Astrocyte (in vitro differentiated cells and primary cell): ENCODE data around the gene CLTC. TPM values are rescaled to one million over a fixed set of nuclear protein-coding genes. Genes with fewer than 3 reads are reported as not detected.

ENCODE experiments used
- DNase-seq: peaks from one replicate; pipeline ENCODE4 v3.0.0-alpha.2; 2010; ENCODE audit warnings: low read depth
- FAIRE-seq: peaks from 2 replicates; lab custom pipeline; 2011; peaks lifted over from hg19 to GRCh38; lab: Jason Lieb, UNC
- H2AFZ ChIP-seq: 2 replicates; pipeline ENCODE4 v1.6.0; 2012; ENCODE audit warnings: low read depth, low read length, inconsistent platforms
- H3K27ac ChIP-seq: 2 replicates; pipeline ENCODE4 v1.5.1; 2011; ENCODE audit warnings: low read depth, low read length, inconsistent platforms
- H3K27me3 ChIP-seq: 2 replicates; pipeline ENCODE4 v1.6.0; 2011; ENCODE audit warnings: low read length, inconsistent platforms; ENCODE audit not compliant: insufficient read depth
- H3K36me3 ChIP-seq: 2 replicates; pipeline ENCODE4 v1.5.1; 2011; ENCODE audit warnings: low read length, inconsistent platforms; ENCODE audit not compliant: insufficient read depth
- H3K4me1 ChIP-seq: 2 replicates; pipeline ENCODE4 v1.5.1; 2011; ENCODE audit warnings: low read length, inconsistent platforms; ENCODE audit not compliant: insufficient read depth
- H3K4me2 ChIP-seq: 2 replicates; pipeline ENCODE4 v1.6.0; 2012; ENCODE audit warnings: low read length, inconsistent platforms
- H3K4me3 ChIP-seq: 2 replicates; pipeline ENCODE4 v1.5.1; 2011; ENCODE audit warnings: low read depth, mild to moderate bottlenecking, low read length, inconsistent platforms; ENCODE audit not compliant: insufficient read depth
- H3K79me2 ChIP-seq: 2 replicates; pipeline ENCODE4 v1.6.0; 2012; ENCODE audit warnings: mild to moderate bottlenecking, low read length, inconsistent platforms; ENCODE audit not compliant: insufficient read depth
- H3K9ac ChIP-seq: 2 replicates; pipeline ENCODE4 v1.6.0; 2012; ENCODE audit warnings: mild to moderate bottlenecking, low read length, inconsistent platforms
- H3K9me3 ChIP-seq: 2 replicates; pipeline ENCODE4 v1.5.1; 2012; ENCODE audit warnings: low read depth, mild to moderate bottlenecking, low read length, inconsistent platforms; ENCODE audit not compliant: insufficient read depth
- H4K20me1 ChIP-seq: 2 replicates; pipeline ENCODE4 v1.6.0; 2012; ENCODE audit warnings: low read length, inconsistent platforms; ENCODE audit not compliant: insufficient read depth
- H3K27ac Mint-ChIP-seq: one replicate; pipeline ENCODE4 v1.8.0; 2021; ENCODE audit warnings: mild to moderate bottlenecking, mixed read lengths; ENCODE audit not compliant: unreplicated experiment
- H3K27me3 Mint-ChIP-seq: one replicate; pipeline ENCODE4 v1.8.0; 2021; ENCODE audit warnings: low read depth, mixed read lengths; ENCODE audit not compliant: unreplicated experiment
- H3K36me3 Mint-ChIP-seq: one replicate; pipeline ENCODE4 v1.8.0; 2021; ENCODE audit warnings: low read depth, mixed read lengths; ENCODE audit not compliant: unreplicated experiment
- H3K4me1 Mint-ChIP-seq: one replicate; pipeline ENCODE4 v1.8.0; 2021; ENCODE audit warnings: low read depth, mixed read lengths; ENCODE audit not compliant: unreplicated experiment
- H3K4me3 Mint-ChIP-seq: one replicate; pipeline ENCODE4 v1.8.0; 2021; ENCODE audit warnings: mild to moderate bottlenecking, moderate library complexity, mixed read lengths; ENCODE audit not compliant: unreplicated experiment
- H3K9me3 Mint-ChIP-seq: one replicate; pipeline ENCODE4 v1.8.0; 2021; ENCODE audit warnings: mild to moderate bottlenecking, mixed read lengths; ENCODE audit not compliant: unreplicated experiment
- EZH2 ChIP-seq: IDR thresholded peaks from 2 replicates; pipeline ENCODE4 v1.6.1; 2012; ENCODE audit warnings: mild to moderate bottlenecking, low read length, inconsistent platforms; ENCODE audit not compliant: insufficient read depth
- total RNA-seq: library from RNA; stranded (reverse); gene quantifications from 2 replicates; pipeline ENCODE4 v1.2.1, GENCODE V29; 2021
- TF ChIP-seq, protein P1 (sequence below): IDR thresholded peaks from 2 replicates; pipeline ENCODE4 v1.5.1; 2011; ENCODE audit warnings: low read depth, mild to moderate bottlenecking, inconsistent platforms, low read length, moderate library complexity; ENCODE audit not compliant: insufficient read depth

CLTC gene
- total RNA-seq, 1 donor from 2014 or later, result 391 TPM

DNA sequence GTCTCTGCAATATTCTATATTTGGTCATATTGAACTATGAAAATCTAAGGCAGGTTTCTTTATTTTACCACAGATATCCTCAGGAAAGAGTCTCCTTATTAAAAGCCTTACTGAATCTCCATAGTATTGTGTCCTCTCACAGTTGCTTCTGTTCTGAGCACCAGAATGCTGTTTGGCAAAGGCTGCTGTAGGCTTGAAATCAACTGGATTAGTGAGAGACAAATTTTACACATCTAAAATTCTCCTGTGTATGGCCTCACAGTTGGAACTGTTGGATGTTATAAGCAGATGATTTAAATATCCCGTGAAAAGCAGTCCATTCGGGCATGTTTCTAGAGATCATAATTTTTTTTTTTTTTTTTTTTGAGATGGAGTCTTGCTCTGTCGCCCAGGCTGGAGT, 9.5 kb downstream of the CLTC start:
- no peak overlapping the region for H3K9ac ChIP-seq
- FAIRE-seq, result no peak
- no peaks in the 10 kb centered on the region for H3K27me3 Mint-ChIP-seq
- peaks cover 3% of the 10 kb centered on the region for H3K4me1 ChIP-seq
- no peak overlapping the region for H3K4me3 Mint-ChIP-seq
- no peaks in the 10 kb centered on the region for H3K9me3 ChIP-seq
- no peak for TF ChIP-seq EZH2
- TF ChIP-seq, protein P1, sequence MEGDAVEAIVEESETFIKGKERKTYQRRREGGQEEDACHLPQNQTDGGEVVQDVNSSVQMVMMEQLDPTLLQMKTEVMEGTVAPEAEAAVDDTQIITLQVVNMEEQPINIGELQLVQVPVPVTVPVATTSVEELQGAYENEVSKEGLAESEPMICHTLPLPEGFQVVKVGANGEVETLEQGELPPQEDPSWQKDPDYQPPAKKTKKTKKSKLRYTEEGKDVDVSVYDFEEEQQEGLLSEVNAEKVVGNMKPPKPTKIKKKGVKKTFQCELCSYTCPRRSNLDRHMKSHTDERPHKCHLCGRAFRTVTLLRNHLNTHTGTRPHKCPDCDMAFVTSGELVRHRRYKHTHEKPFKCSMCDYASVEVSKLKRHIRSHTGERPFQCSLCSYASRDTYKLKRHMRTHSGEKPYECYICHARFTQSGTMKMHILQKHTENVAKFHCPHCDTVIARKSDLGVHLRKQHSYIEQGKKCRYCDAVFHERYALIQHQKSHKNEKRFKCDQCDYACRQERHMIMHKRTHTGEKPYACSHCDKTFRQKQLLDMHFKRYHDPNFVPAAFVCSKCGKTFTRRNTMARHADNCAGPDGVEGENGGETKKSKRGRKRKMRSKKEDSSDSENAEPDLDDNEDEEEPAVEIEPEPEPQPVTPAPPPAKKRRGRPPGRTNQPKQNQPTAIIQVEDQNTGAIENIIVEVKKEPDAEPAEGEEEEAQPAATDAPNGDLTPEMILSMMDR, result no peak
- H3K36me3 Mint-ChIP-seq, result peaks cover 3% of the 10 kb centered on the region
- peaks cover 34% of the 10 kb centered on the region for H3K4me1 Mint-ChIP-seq
- H4K20me1 ChIP-seq, result peaks cover 100% of the 10 kb centered on the region
- no peaks in the 10 kb centered on the region for H3K9me3 Mint-ChIP-seq
- H3K36me3 ChIP-seq, result no peaks in the 10 kb centered on the region
- H3K27ac Mint-ChIP-seq, result no peak overlapping the region
- H2AFZ ChIP-seq, result no peak overlapping the region
- no peak overlapping the region for H3K27ac ChIP-seq
- H3K27me3 ChIP-seq, result no peaks in the 10 kb centered on the region
- H3K79me2 ChIP-seq, result peaks cover 100% of the 10 kb centered on the region
- DNase-seq, result no peak
- no peak overlapping the region for H3K4me2 ChIP-seq
- no peak overlapping the region for H3K4me3 ChIP-seq

DNA sequence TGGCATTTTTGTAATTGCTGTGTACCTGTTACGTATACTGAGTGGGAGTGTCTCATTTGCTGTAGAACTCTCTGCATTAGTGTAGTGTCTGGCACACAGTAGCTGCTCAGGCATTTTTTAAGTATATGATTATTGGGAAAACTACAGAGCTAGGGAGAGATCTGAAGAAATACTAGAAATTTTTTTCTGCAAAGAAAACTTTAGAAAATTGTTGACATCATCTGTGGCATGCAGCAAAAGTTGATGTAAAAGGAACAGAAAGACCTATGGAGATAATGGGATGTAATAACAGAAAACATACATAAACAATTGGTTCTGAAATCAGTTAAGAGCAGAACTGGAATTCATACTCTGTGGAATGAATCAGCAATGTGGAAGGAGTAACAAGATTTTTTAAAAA, 11.6 kb downstream of the CLTC start:
- no peaks in the 10 kb centered on the region for H3K27me3 Mint-ChIP-seq
- H3K9me3 Mint-ChIP-seq, result no peaks in the 10 kb centered on the region
- no peak overlapping the region for H2AFZ ChIP-seq
- peaks cover 3% of the 10 kb centered on the region for H3K36me3 Mint-ChIP-seq
- H3K27ac ChIP-seq, result no peak overlapping the region
- H3K27ac Mint-ChIP-seq, result peak overlapping the region; percentile 27
- H3K4me3 Mint-ChIP-seq, result peak overlapping the region; percentile 6
- DNase-seq, result no peak
- TF ChIP-seq, protein P1, result no peak
- peaks cover 100% of the 10 kb centered on the region for H3K79me2 ChIP-seq
- H3K4me3 ChIP-seq, result no peak overlapping the region
- H3K4me2 ChIP-seq, result no peak overlapping the region
- H3K9ac ChIP-seq, result no peak overlapping the region
- H3K9me3 ChIP-seq, result no peaks in the 10 kb centered on the region
- peaks cover 100% of the 10 kb centered on the region for H4K20me1 ChIP-seq
- FAIRE-seq, result no peak
- H3K4me1 Mint-ChIP-seq, result peaks cover 35% of the 10 kb centered on the region
- H3K27me3 ChIP-seq, result no peaks in the 10 kb centered on the region
- H3K36me3 ChIP-seq, result no peaks in the 10 kb centered on the region
- H3K4me1 ChIP-seq, result peaks cover 7% of the 10 kb centered on the region

DNA sequence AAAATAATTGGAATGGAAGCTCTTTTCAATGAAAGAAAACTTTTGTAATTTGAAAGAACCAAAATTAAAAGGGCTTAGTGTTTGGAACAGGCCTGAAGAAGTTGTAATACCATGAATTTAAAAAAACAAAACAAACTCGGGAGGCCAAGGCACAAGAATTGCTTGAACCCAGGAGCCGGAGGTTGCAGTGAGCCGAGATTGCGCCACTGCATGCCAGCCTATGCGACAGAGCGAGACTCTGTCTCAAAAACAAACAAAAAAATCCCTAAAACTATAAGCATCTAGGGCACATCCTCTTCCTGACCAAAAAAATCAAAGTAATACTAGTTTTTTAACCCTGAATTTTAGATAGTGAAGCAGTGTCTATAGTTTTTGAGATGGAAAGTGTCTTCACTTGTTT, 12.7 kb downstream of the CLTC start:
- peaks cover 7% of the 10 kb centered on the region for H3K4me1 ChIP-seq
- peak overlapping the region; percentile 26 for H3K27ac Mint-ChIP-seq
- peaks cover 32% of the 10 kb centered on the region for H3K4me1 Mint-ChIP-seq
- no peaks in the 10 kb centered on the region for H3K9me3 Mint-ChIP-seq
- H3K4me3 ChIP-seq, result no peak overlapping the region
- H3K9ac ChIP-seq, result no peak overlapping the region
- H3K9me3 ChIP-seq, result no peaks in the 10 kb centered on the region
- H3K4me3 Mint-ChIP-seq, result peak overlapping the region; percentile 60
- FAIRE-seq, result no peak
- peaks cover 96% of the 10 kb centered on the region for H4K20me1 ChIP-seq
- H3K79me2 ChIP-seq, result peaks cover 99% of the 10 kb centered on the region
- no peaks in the 10 kb centered on the region for H3K36me3 ChIP-seq
- DNase-seq, result no peak
- no peak overlapping the region for H2AFZ ChIP-seq
- H3K27me3 ChIP-seq, result no peaks in the 10 kb centered on the region
- TF ChIP-seq, protein P1, result no peak
- TF ChIP-seq EZH2, result no peak
- peaks cover 3% of the 10 kb centered on the region for H3K36me3 Mint-ChIP-seq
- no peaks in the 10 kb centered on the region for H3K27me3 Mint-ChIP-seq
- H3K4me2 ChIP-seq, result no peak overlapping the region
- no peak overlapping the region for H3K27ac ChIP-seq
